Upper lobe of right lung (tissue), 1 donor: ENCODE measurements around the gene METTL27. TPM values are rescaled to one million over a fixed set of nuclear protein-coding genes. Genes with fewer than 3 reads are reported as not detected.

ENCODE experiments used
- ATAC-seq: fragments of 200-7000 bp; cut with Tn5 transposase; one replicate; pipeline ENCODE4 v1.9.1; 2020; ENCODE audit warnings: mild to moderate bottlenecking, moderate library complexity
- DNase-seq: peaks from one replicate; pipeline ENCODE4 v3.0.0-alpha.2; 2020
- H3K27ac ChIP-seq: fragments of 200-600 bp; one replicate; pipeline ENCODE4 v1.8.0; 2022
- H3K27me3 ChIP-seq: fragments of 200-600 bp; one replicate; pipeline ENCODE4 v1.8.0; 2022; ENCODE audit warnings: mild to moderate bottlenecking
- H3K36me3 ChIP-seq: fragments of 200-600 bp; one replicate; pipeline ENCODE4 v1.8.0; 2022
- H3K4me1 ChIP-seq: fragments of 200-600 bp; one replicate; pipeline ENCODE4 v1.8.0; 2022
- H3K4me3 ChIP-seq: fragments of 200-600 bp; one replicate; pipeline ENCODE4 v1.8.0; 2022; ENCODE audit warnings: mild to moderate bottlenecking
- H3K9me3 ChIP-seq: fragments of 200-600 bp; one replicate; pipeline ENCODE4 v1.8.0; 2022
- intact Hi-C: fragments of 100-400 bp; cut with DNase I; formaldehyde crosslinking; loops from one replicate; pipeline ENCODE4 v1.11.0; 2022
- long read RNA-seq: library from polyadenylated mRNA; unstranded; transcript quantifications from one replicate; pipeline ENCODE4 v2.0.0, GENCODE V29; 2021
- total RNA-seq: library from RNA; stranded (reverse); fragmentation: NEBNext Ultra II Directional; extraction: Animal tissue kit (Norgen Biotek cat#: 25700); gene quantifications from one replicate; pipeline ENCODE4 v1.2.1, GENCODE V29; 2021
- TF ChIP-seq, protein P1 (sequence below): fragments of 200-600 bp; IDR thresholded peaks from one replicate; pipeline ENCODE4 v1.8.0; 2022; ENCODE audit warnings: antibody characterized with exemption
- donor health status: DM: no; HTN: yes; CAD: no; lungs with severe emphysema.

The METTL27 gene, protein sequence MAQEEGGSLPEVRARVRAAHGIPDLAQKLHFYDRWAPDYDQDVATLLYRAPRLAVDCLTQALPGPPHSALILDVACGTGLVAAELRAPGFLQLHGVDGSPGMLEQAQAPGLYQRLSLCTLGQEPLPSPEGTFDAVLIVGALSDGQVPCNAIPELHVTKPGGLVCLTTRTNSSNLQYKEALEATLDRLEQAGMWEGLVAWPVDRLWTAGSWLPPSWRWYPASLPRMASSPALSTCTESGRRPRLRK
- total RNA-seq, result 2.3 TPM
- long read RNA-seq, result 0 reads

GRCh38 chr7:73842067-73842976 lies at the start of gene METTL27:
METTL27 (minus strand) TSS chr7:73842516; CDS start chr7:73842140, 376 bp downstream.
- Histone ChIP-seq H3K4me1 (peaks cover 19% of the 10 kb centered on the region), H3K27me3 (no peaks in the 10 kb centered on the region), H3K9me3 (no peaks in the 10 kb centered on the region), H3K36me3 (no peaks in the 10 kb centered on the region), H3K27ac (peak within 1 kb of the TSS; percentile 78), H3K4me3 (peak within 1 kb of the TSS; percentile 64)
- ATAC-seq (peak; percentile 96), DNase-seq (peak; percentile 95)
- TF ChIP-seq, protein P1, sequence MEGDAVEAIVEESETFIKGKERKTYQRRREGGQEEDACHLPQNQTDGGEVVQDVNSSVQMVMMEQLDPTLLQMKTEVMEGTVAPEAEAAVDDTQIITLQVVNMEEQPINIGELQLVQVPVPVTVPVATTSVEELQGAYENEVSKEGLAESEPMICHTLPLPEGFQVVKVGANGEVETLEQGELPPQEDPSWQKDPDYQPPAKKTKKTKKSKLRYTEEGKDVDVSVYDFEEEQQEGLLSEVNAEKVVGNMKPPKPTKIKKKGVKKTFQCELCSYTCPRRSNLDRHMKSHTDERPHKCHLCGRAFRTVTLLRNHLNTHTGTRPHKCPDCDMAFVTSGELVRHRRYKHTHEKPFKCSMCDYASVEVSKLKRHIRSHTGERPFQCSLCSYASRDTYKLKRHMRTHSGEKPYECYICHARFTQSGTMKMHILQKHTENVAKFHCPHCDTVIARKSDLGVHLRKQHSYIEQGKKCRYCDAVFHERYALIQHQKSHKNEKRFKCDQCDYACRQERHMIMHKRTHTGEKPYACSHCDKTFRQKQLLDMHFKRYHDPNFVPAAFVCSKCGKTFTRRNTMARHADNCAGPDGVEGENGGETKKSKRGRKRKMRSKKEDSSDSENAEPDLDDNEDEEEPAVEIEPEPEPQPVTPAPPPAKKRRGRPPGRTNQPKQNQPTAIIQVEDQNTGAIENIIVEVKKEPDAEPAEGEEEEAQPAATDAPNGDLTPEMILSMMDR, result no peak
- intact Hi-C loops, result no loop called here

DNA sequence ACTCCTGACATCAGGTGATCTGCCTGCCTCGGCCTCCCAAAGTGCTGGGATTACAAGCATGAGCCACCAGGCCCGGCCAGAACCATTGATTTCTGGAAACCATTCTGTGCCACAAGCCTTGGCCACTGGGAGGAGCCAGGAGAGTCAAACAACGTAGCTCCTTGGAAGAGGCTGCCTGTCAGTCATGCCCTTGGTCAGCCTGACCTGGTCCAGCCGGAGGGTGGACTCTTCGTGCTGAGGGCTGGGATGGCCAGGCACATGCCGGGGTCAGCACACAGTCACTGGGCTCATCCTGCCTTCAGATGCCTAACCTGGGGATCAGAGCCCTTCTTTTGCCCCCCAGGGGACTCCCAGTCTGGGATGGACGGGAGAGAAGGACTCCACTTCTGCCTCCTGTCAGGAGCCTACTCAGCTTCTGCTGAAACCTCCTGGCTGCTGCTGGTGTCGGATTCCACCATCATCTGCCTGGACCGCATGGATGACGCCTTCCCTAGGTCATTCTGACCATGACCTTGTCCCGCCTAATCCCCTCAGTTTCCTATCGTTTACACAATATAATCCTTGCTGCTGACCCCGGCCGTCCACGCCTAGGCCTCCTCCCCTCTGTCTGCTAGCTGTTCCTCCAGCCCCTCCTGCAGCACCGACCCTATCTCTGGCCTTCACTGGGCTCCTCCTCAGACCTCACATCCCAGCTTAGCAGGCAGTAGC lies 49.0 kb upstream of the METTL27 start:
- Histone ChIP-seq H3K27me3 (peaks cover 5% of the 10 kb centered on the region), H3K9me3 (no peaks in the 10 kb centered on the region), H3K36me3 (no peaks in the 10 kb centered on the region), H3K4me1 (peaks cover 19% of the 10 kb centered on the region), H3K27ac (no peak overlapping the region), H3K4me3 (no peak overlapping the region)
- DNase-seq (no peak), ATAC-seq (no peak)
- TF ChIP-seq, protein P1, result no peak
- intact Hi-C loops, result no loop called here

DNA sequence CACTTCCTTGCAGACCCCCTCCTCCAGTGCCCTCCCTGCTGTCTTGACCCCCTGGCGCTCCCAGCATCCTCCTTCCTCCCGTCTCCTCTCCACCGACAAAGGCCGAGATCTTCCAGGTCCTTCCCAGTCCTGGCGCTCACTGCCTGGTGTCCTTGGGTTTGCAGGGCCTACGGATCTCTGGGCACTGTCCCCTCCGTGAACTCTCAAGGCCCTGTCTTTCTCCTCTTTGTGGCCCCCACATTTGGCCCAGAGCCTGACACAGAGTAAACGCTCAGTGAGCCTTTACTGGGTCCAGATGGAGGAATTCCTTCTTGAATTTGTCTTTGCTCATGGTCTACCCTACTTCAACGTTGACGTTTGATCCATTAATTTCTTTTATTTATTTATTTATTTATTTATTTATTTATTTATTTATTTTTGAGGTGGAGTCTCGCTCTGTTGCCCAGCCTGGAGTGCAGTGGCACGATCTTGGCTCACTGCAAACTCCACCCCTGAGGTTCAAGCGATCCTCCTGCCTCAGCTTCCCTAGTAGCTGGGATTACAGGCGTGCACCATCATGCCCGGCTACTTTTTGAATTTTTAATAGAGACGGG lies 48.3 kb upstream of the METTL27 start:
- H3K36me3 ChIP-seq, result no peaks in the 10 kb centered on the region
- peaks cover 5% of the 10 kb centered on the region for H3K27me3 ChIP-seq
- DNase-seq (no peak), ATAC-seq (no peak)
- no peak overlapping the region for H3K27ac ChIP-seq
- H3K4me1 ChIP-seq, result peaks cover 25% of the 10 kb centered on the region
- H3K9me3 ChIP-seq, result no peaks in the 10 kb centered on the region
- TF ChIP-seq, protein P1, result no peak
- intact Hi-C loops, result no loop called here
- no peak overlapping the region for H3K4me3 ChIP-seq

GRCh38 chr7:73888959-73889358 lies 46.6 kb upstream of the METTL27 start:
- TF ChIP-seq, protein P1, result no peak
- ATAC-seq, result no peak
- no peaks in the 10 kb centered on the region for H3K36me3 ChIP-seq
- intact Hi-C loops, result no loop called here
- no peak overlapping the region for H3K27ac ChIP-seq
- peaks cover 25% of the 10 kb centered on the region for H3K4me1 ChIP-seq
- no peak overlapping the region for H3K4me3 ChIP-seq
- DNase-seq, result no peak
- H3K9me3 ChIP-seq, result no peaks in the 10 kb centered on the region
- H3K27me3 ChIP-seq, result peaks cover 5% of the 10 kb centered on the region

DNA sequence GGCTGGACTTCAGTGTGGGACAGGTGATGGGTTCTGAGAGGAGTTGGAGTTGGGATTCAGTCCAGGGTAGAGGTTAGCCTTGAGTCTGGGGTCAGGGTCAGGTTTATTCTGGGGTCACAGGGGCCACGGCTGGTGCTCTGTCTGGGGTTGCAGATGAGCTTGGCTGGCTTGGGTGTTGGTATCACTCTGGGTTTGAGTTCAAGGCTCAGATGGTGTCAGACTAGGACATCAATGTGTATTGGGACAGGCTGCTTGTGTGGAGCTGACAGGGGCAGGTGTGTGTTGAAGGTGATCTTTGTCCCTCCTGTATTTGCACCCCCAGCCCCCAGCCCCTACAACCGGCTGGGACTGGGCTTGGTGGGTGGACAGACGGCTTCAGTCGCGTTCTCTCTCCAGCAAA lies 45.4 kb upstream of the METTL27 start:
- H3K27me3 ChIP-seq, result peaks cover 5% of the 10 kb centered on the region
- no peaks in the 10 kb centered on the region for H3K9me3 ChIP-seq
- H3K27ac ChIP-seq, result no peak overlapping the region
- no peaks in the 10 kb centered on the region for H3K36me3 ChIP-seq
- no peak for DNase-seq
- intact Hi-C loops, result no loop called here
- H3K4me1 ChIP-seq, result peaks cover 22% of the 10 kb centered on the region
- TF ChIP-seq, protein P1, result no peak
- no peak overlapping the region for H3K4me3 ChIP-seq
- ATAC-seq, result no peak
